WTC11 (cell line): ENCODE results near the gene UNC13D. TPM values are rescaled to one million over a fixed set of nuclear protein-coding genes. Genes with fewer than 3 reads are reported as not detected.

ENCODE experiments used
- ATAC-seq: fragments of 200-7000 bp; cut with Tn5 transposase; 2 replicates; pipeline ENCODE4 v1.10.0; 2021; ENCODE audit warnings: mild to moderate bottlenecking, moderate library complexity
- CTCF ChIA-PET: fragments of 300-600 bp; sonication (Branson Sonifier 250); formaldehyde crosslinking; loops from one replicate; lab custom pipeline; 2021; ENCODE audit warnings: antibody characterized with exemption; lab: Charles Lee
- POLR2A ChIA-PET: fragments of 350-600 bp; sonication (Branson Sonifier 250); formaldehyde crosslinking; loops from one replicate; lab custom pipeline; 2021; ENCODE audit warnings: antibody characterized with exemption; lab: Charles Lee
- DNase-seq: peaks from one replicate; pipeline ENCODE4 v3.0.0; 2021; ENCODE audit warnings: low spot score
- H3K27ac Mint-ChIP-seq: 2 replicates; pipeline ENCODE4 v1.8.0; 2021; ENCODE audit warnings: mixed read lengths
- H3K27me3 Mint-ChIP-seq: 2 replicates; pipeline ENCODE4 v1.8.0; 2021; ENCODE audit warnings: low read depth, mild to moderate bottlenecking, moderate library complexity, mixed read lengths
- H3K36me3 Mint-ChIP-seq: 2 replicates; pipeline ENCODE4 v1.8.0; 2021; ENCODE audit warnings: mixed read lengths
- H3K4me1 Mint-ChIP-seq: 2 replicates; pipeline ENCODE4 v1.8.0; 2022; ENCODE audit warnings: mixed read lengths
- H3K4me3 Mint-ChIP-seq: 2 replicates; pipeline ENCODE4 v1.8.0; 2021; ENCODE audit warnings: mild to moderate bottlenecking, moderate library complexity, mixed read lengths
- H3K9me3 Mint-ChIP-seq: 2 replicates; pipeline ENCODE4 v1.8.0; 2021; ENCODE audit warnings: mixed read lengths
- ARID4B ChIP-seq: sonication (generic); formaldehyde crosslinking; IDR thresholded peaks from 2 replicates; pipeline ENCODE4 v1.8.0; 2023; ENCODE audit warnings: missing genetic modification reagents, mild to moderate bottlenecking, borderline replicate concordance
- CREB1 ChIP-seq: sonication (generic); formaldehyde crosslinking; IDR thresholded peaks from 2 replicates; pipeline ENCODE4 v1.8.0; 2023; ENCODE audit warnings: mild to moderate bottlenecking, missing genetic modification reagents
- E2F4 ChIP-seq: sonication (generic); formaldehyde crosslinking; IDR thresholded peaks from 2 replicates; pipeline ENCODE4 v1.8.1; 2022; ENCODE audit warnings: low read depth, mild to moderate bottlenecking, moderate library complexity, missing genetic modification reagents, borderline replicate concordance
- ELF4 ChIP-seq: sonication (generic); formaldehyde crosslinking; IDR thresholded peaks from 2 replicates; pipeline ENCODE4 v1.8.1; 2022; ENCODE audit warnings: low read depth, mild to moderate bottlenecking, moderate library complexity, missing genetic modification reagents
- EMX1 ChIP-seq: fragments of 250-450 bp; sonication (Bioruptor Pico); IDR thresholded peaks from 2 replicates; pipeline ENCODE4 v1.8.0; 2021; ENCODE audit warnings: mild to moderate bottlenecking
- ESRRA ChIP-seq: sonication (generic); formaldehyde crosslinking; IDR thresholded peaks from 2 replicates; pipeline ENCODE4 v1.8.1; 2022; ENCODE audit warnings: mild to moderate bottlenecking, missing genetic modification reagents, borderline replicate concordance
- GRHL2 ChIP-seq: fragments of 250-450 bp; sonication (Bioruptor Pico); IDR thresholded peaks from 2 replicates; pipeline ENCODE4 v1.8.0; 2022; ENCODE audit warnings: mild to moderate bottlenecking, moderate library complexity; ENCODE audit not compliant: insufficient replicate concordance, severe bottlenecking
- HMGA2 ChIP-seq: fragments of 250-450 bp; sonication (Bioruptor Pico); IDR thresholded peaks from 2 replicates; pipeline ENCODE4 v1.4.0; 2021; ENCODE audit warnings: mild to moderate bottlenecking, moderate library complexity
- JAZF1 ChIP-seq: fragments of 250-450 bp; sonication (Bioruptor Pico); IDR thresholded peaks from 2 replicates; pipeline ENCODE4 v1.9.0; 2021; ENCODE audit warnings: moderate library complexity, mild to moderate bottlenecking, inconsistent platforms
- NR1H2 ChIP-seq: sonication (generic); formaldehyde crosslinking; IDR thresholded peaks from 2 replicates; pipeline ENCODE4 v1.9.0; 2021; ENCODE audit warnings: mild to moderate bottlenecking, moderate library complexity, missing genetic modification reagents
- OVOL2 ChIP-seq: fragments of 250-450 bp; sonication (Bioruptor Pico); IDR thresholded peaks from 2 replicates; pipeline ENCODE4 v1.9.0; 2021; ENCODE audit warnings: mild to moderate bottlenecking, borderline replicate concordance
- RORB ChIP-seq: fragments of 250-450 bp; sonication (Bioruptor Pico); IDR thresholded peaks from 2 replicates; pipeline ENCODE4 v1.9.0; 2021; ENCODE audit warnings: mild to moderate bottlenecking
- SP1 ChIP-seq: sonication (generic); formaldehyde crosslinking; conservative IDR thresholded peaks from 2 replicates; pipeline ENCODE4 v1.8.1; 2022; ENCODE audit warnings: missing genetic modification reagents
- TEAD1 ChIP-seq: sonication (generic); formaldehyde crosslinking; IDR thresholded peaks from 2 replicates; pipeline ENCODE4 v1.8.0; 2022; ENCODE audit warnings: mild to moderate bottlenecking, missing genetic modification reagents
- ZBTB21 ChIP-seq: sonication (generic); formaldehyde crosslinking; IDR thresholded peaks from 2 replicates; pipeline ENCODE4 v1.8.1; 2023; ENCODE audit warnings: mild to moderate bottlenecking, missing genetic modification reagents, borderline replicate concordance
- ZMAT4 ChIP-seq: fragments of 250-450 bp; sonication (Bioruptor Pico); IDR thresholded peaks from 2 replicates; pipeline ENCODE4 v1.9.0; 2021; ENCODE audit warnings: mild to moderate bottlenecking
- ZNF121 ChIP-seq: sonication (generic); formaldehyde crosslinking; IDR thresholded peaks from 2 replicates; pipeline ENCODE4 v1.8.0; 2023; ENCODE audit warnings: missing genetic modification reagents
- ZNF138 ChIP-seq: sonication (generic); formaldehyde crosslinking; conservative IDR thresholded peaks from 2 replicates; pipeline ENCODE4 v1.8.1; 2022; ENCODE audit warnings: mild to moderate bottlenecking, moderate library complexity, missing genetic modification reagents
- ZNF281 ChIP-seq: sonication (generic); formaldehyde crosslinking; IDR thresholded peaks from 2 replicates; pipeline ENCODE4 v1.8.0; 2023; ENCODE audit warnings: mild to moderate bottlenecking, missing genetic modification reagents
- ZNF317 ChIP-seq: sonication (generic); formaldehyde crosslinking; IDR thresholded peaks from 2 replicates; pipeline ENCODE4 v1.8.1; 2023; ENCODE audit warnings: low read depth, mild to moderate bottlenecking, moderate library complexity, missing genetic modification reagents, borderline replicate concordance
- ZNF396 ChIP-seq: fragments of 250-450 bp; sonication (Bioruptor Pico); IDR thresholded peaks from 2 replicates; pipeline ENCODE4 v1.8.0; 2021; ENCODE audit warnings: mild to moderate bottlenecking, moderate library complexity, borderline replicate concordance
- total RNA-seq: library from RNA; stranded (reverse); gene quantifications from 3 replicates; pipeline ENCODE4 v1.2.3, GENCODE V29; 2021
- TF ChIP-seq, protein P1 (sequence below): fragments of 250-450 bp; sonication (Bioruptor Pico); IDR thresholded peaks from 2 replicates; pipeline ENCODE4 v2.1.2; 2022; ENCODE audit warnings: mild to moderate bottlenecking, moderate library complexity
- TF ChIP-seq, protein P2 (sequence below): sonication (generic); formaldehyde crosslinking; IDR thresholded peaks from 2 replicates; pipeline ENCODE4 v1.8.1; 2023; ENCODE audit warnings: mild to moderate bottlenecking, missing genetic modification reagents

Gene UNC13D
- total RNA-seq, 1 experiment from 2014 or later: 13.1 TPM

- TF ChIP-seq HMGA2 (CRISPR knock-in tag): no peak
- no peak for TF ChIP-seq ZNF138
- TF ChIP-seq NR1H2 (CRISPR knock-in tag): no peak
- no peak for TF ChIP-seq SP1 (CRISPR knock-in tag)
- TF ChIP-seq CREB1 (CRISPR knock-in tag): no peak
- no peak for TF ChIP-seq TEAD1
Observed at GRCh38 chr17:75816693-75817092, 27.5 kb downstream of the UNC13D start (continued).

DNA sequence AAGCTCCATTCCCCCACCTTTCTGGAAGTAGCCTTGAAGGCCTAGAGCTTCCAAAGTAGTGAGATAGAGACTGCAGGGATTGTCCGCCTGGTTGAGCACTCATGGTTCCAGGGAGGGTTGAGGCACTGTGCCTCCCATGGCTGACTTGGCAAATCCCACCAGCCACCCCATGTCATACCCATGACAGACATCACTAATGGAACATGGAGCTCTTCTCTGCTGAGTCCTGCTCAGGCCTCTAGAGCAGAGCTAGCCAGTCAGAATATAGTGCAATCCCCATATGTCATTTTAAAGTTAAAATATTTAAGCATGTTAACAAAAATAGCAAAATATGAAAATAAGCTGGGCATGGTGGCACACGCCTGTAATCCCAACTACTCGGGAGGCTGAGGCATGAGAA lies 28.8 kb downstream of the UNC13D start:
- DNase-seq (no peak), ATAC-seq (no peak)
- ChIA-PET POLR2A (no interaction called here), CTCF (interaction anchor here (1.1 to 1.8 kb wide), 5 partner anchors 12 to 66 kb away, joined by 3 to 8 read pairs (median 7); partner anchors contain the start of gene GALK1)
- Mint-ChIP-seq H3K27me3 (no peaks in the 10 kb centered on the region), H3K36me3 (peaks cover 46% of the 10 kb centered on the region), H3K4me1 (no peaks in the 10 kb centered on the region), H3K27ac (no peak overlapping the region), H3K9me3 (no peaks in the 10 kb centered on the region), H3K4me3 (no peak overlapping the region)
- TF ChIP-seq EMX1 (CRISPR knock-in tag): no peak
- TF ChIP-seq E2F4 (CRISPR knock-in tag): no peak
- no peak for TF ChIP-seq ZNF281 (CRISPR knock-in tag)
- no peak for TF ChIP-seq ELF4
- no peak for TF ChIP-seq ZNF317
- no peak for TF ChIP-seq GRHL2
- no peak for TF ChIP-seq OVOL2 (CRISPR knock-in tag)
- TF ChIP-seq SP1 (CRISPR knock-in tag): no peak
- TF ChIP-seq ARID4B (CRISPR knock-in tag): no peak
- TF ChIP-seq ZNF396 (CRISPR knock-in tag): no peak
- TF ChIP-seq JAZF1 (CRISPR knock-in tag): no peak
- TF ChIP-seq, protein P1, sequence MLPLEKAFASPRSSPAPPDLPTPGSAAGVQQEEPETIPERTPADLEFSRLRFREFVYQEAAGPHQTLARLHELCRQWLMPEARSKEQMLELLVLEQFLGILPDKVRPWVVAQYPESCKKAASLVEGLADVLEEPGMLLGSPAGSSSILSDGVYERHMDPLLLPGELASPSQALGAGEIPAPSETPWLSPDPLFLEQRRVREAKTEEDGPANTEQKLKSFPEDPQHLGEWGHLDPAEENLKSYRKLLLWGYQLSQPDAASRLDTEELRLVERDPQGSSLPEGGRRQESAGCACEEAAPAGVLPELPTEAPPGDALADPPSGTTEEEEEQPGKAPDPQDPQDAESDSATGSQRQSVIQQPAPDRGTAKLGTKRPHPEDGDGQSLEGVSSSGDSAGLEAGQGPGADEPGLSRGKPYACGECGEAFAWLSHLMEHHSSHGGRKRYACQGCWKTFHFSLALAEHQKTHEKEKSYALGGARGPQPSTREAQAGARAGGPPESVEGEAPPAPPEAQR (CRISPR knock-in tag): no peak
- TF ChIP-seq RORB: no peak
- no peak for TF ChIP-seq ZNF121 (CRISPR knock-in tag)
- TF ChIP-seq CREB1 (CRISPR knock-in tag): no peak
- TF ChIP-seq HMGA2 (CRISPR knock-in tag): no peak
- TF ChIP-seq, protein P2, sequence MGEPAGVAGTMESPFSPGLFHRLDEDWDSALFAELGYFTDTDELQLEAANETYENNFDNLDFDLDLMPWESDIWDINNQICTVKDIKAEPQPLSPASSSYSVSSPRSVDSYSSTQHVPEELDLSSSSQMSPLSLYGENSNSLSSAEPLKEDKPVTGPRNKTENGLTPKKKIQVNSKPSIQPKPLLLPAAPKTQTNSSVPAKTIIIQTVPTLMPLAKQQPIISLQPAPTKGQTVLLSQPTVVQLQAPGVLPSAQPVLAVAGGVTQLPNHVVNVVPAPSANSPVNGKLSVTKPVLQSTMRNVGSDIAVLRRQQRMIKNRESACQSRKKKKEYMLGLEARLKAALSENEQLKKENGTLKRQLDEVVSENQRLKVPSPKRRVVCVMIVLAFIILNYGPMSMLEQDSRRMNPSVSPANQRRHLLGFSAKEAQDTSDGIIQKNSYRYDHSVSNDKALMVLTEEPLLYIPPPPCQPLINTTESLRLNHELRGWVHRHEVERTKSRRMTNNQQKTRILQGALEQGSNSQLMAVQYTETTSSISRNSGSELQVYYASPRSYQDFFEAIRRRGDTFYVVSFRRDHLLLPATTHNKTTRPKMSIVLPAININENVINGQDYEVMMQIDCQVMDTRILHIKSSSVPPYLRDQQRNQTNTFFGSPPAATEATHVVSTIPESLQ (CRISPR knock-in tag): no peak
- TF ChIP-seq ZBTB21 (CRISPR knock-in tag): no peak
- TF ChIP-seq ZMAT4 (CRISPR knock-in tag): no peak
- TF ChIP-seq ESRRA (CRISPR knock-in tag): no peak
